DND-41 (cell line): Measurements from ENCODE around the gene AGTR1.

ENCODE experiments used
- ATAC-seq: fragments of 200-7000 bp; cut with Tn5 transposase; 3 replicates; pipeline ENCODE4 v1.9.1; 2021; ENCODE audit warnings: low read depth; ENCODE audit not compliant: insufficient read depth
- DNase-seq: peaks from one replicate; pipeline ENCODE4 v3.0.0-alpha.2; 2020
- H2AFZ ChIP-seq: 2 replicates; pipeline ENCODE4 v1.6.0; 2012; ENCODE audit warnings: low read depth, low read length
- H3K27ac ChIP-seq: 2 replicates; pipeline ENCODE4 v1.5.1; 2012; ENCODE audit warnings: low read length, inconsistent platforms
- H3K27me3 ChIP-seq: fragments of 200-600 bp; sonication (generic); 2 replicates; pipeline ENCODE4 v1.6.0; 2012; ENCODE audit warnings: low read length, mild to moderate bottlenecking, inconsistent platforms; ENCODE audit not compliant: insufficient read depth, poor library complexity
- H3K36me3 ChIP-seq: 2 replicates; pipeline ENCODE4 v1.5.1; 2012; ENCODE audit warnings: low read length, inconsistent platforms; ENCODE audit not compliant: insufficient read depth
- H3K4me1 ChIP-seq: 2 replicates; pipeline ENCODE4 v1.5.1; 2012; ENCODE audit warnings: mild to moderate bottlenecking, low read length; ENCODE audit not compliant: insufficient read depth
- H3K4me2 ChIP-seq: 2 replicates; pipeline ENCODE4 v1.6.0; 2012; ENCODE audit warnings: mild to moderate bottlenecking, moderate library complexity, low read length, inconsistent platforms; ENCODE audit not compliant: insufficient read depth
- H3K4me3 ChIP-seq, 2 experiments: fragments of 200-600 bp in 1 of 2; shearing (Covaris generic) in 1 of 2; 2 replicates each; pipeline ENCODE4 v1.5.1; 2012 to 2016; ENCODE audit warnings: inconsistent platforms in 2 of 2, low read length in 2 of 2, mild to moderate bottlenecking in 2 of 2, low read depth in 1 of 2, moderate library complexity in 1 of 2
- H3K79me2 ChIP-seq: 2 replicates; pipeline ENCODE4 v1.6.0; 2012; ENCODE audit warnings: low read length, inconsistent platforms; ENCODE audit not compliant: insufficient read depth
- H3K9ac ChIP-seq: 2 replicates; pipeline ENCODE4 v1.6.0; 2012; ENCODE audit warnings: low read depth, mild to moderate bottlenecking, inconsistent platforms, low read length, moderate library complexity
- H3K9me3 ChIP-seq: 2 replicates; pipeline ENCODE4 v1.5.1; 2012; ENCODE audit warnings: low read length, moderate library complexity, mild to moderate bottlenecking, inconsistent platforms; ENCODE audit not compliant: insufficient read depth, severe bottlenecking
- H4K20me1 ChIP-seq: 2 replicates; pipeline ENCODE4 v1.6.0; 2012; ENCODE audit warnings: low read length; ENCODE audit not compliant: insufficient read depth
- EZH2 ChIP-seq: IDR thresholded peaks from 3 replicates; pipeline ENCODE4 v1.6.1; 2012; ENCODE audit warnings: borderline replicate concordance, low read depth, mild to moderate bottlenecking, moderate library complexity, low read length, inconsistent platforms; ENCODE audit not compliant: severe bottlenecking
- TF ChIP-seq, protein P1 (sequence below): IDR thresholded peaks from 2 replicates; pipeline ENCODE4 v1.5.1; 2012; ENCODE audit warnings: borderline replicate concordance, low read length, moderate library complexity, mild to moderate bottlenecking; ENCODE audit not compliant: poor library complexity, severe bottlenecking; ENCODE audit errors: extremely low read depth

Gene AGTR1

GRCh38 chr3:148758303-148758884 is 60.7 kb downstream of the AGTR1 start:
- H3K9ac ChIP-seq = no peak overlapping the region
- DNase-seq = no peak
- no peak overlapping the region for H2AFZ ChIP-seq
- H3K27me3 ChIP-seq = no peaks in the 10 kb centered on the region
- H3K4me2 ChIP-seq = no peak overlapping the region
- TF ChIP-seq, protein P1, sequence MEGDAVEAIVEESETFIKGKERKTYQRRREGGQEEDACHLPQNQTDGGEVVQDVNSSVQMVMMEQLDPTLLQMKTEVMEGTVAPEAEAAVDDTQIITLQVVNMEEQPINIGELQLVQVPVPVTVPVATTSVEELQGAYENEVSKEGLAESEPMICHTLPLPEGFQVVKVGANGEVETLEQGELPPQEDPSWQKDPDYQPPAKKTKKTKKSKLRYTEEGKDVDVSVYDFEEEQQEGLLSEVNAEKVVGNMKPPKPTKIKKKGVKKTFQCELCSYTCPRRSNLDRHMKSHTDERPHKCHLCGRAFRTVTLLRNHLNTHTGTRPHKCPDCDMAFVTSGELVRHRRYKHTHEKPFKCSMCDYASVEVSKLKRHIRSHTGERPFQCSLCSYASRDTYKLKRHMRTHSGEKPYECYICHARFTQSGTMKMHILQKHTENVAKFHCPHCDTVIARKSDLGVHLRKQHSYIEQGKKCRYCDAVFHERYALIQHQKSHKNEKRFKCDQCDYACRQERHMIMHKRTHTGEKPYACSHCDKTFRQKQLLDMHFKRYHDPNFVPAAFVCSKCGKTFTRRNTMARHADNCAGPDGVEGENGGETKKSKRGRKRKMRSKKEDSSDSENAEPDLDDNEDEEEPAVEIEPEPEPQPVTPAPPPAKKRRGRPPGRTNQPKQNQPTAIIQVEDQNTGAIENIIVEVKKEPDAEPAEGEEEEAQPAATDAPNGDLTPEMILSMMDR = no peak
- no peak for TF ChIP-seq EZH2
- H3K4me3 ChIP-seq = no peak overlapping the region
- H4K20me1 ChIP-seq = no peaks in the 10 kb centered on the region
- no peaks in the 10 kb centered on the region for H3K9me3 ChIP-seq
- no peak overlapping the region for H3K27ac ChIP-seq
- H3K79me2 ChIP-seq = no peaks in the 10 kb centered on the region
- ATAC-seq = no peak
- H3K36me3 ChIP-seq = no peaks in the 10 kb centered on the region
- H3K4me1 ChIP-seq = no peaks in the 10 kb centered on the region

DNA sequence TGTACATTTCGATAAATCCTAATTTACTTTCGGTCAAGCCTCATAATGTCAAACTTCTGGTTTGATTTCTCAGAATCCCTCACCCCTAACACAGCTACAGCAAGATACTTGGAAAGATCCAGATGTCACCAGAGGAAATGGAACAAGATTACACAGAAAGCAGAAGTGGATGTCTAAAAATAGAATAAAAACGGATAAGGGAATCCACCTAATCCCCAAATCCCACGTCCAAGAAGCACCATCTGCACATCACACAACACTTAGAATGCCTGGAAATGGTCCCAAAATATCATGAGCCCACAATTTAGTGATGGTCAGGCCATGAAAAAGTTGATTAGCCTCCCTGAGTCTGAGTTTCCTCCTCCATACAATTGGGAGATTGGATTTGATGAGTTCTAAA is 61.7 kb downstream of the AGTR1 start:
- H3K9me3 ChIP-seq = no peaks in the 10 kb centered on the region
- H3K27ac ChIP-seq = no peak overlapping the region
- H3K4me3 ChIP-seq = no peak overlapping the region
- H3K79me2 ChIP-seq = no peaks in the 10 kb centered on the region
- ATAC-seq (no peak), DNase-seq (no peak)
- H3K36me3 ChIP-seq = no peaks in the 10 kb centered on the region
- H3K9ac ChIP-seq = no peak overlapping the region
- H3K27me3 ChIP-seq = no peaks in the 10 kb centered on the region
- no peak overlapping the region for H3K4me2 ChIP-seq
- H3K4me1 ChIP-seq = no peaks in the 10 kb centered on the region
- TF ChIP-seq EZH2 = no peak
- TF ChIP-seq, protein P1 = no peak
- no peaks in the 10 kb centered on the region for H4K20me1 ChIP-seq
- H2AFZ ChIP-seq = no peak overlapping the region

DNA sequence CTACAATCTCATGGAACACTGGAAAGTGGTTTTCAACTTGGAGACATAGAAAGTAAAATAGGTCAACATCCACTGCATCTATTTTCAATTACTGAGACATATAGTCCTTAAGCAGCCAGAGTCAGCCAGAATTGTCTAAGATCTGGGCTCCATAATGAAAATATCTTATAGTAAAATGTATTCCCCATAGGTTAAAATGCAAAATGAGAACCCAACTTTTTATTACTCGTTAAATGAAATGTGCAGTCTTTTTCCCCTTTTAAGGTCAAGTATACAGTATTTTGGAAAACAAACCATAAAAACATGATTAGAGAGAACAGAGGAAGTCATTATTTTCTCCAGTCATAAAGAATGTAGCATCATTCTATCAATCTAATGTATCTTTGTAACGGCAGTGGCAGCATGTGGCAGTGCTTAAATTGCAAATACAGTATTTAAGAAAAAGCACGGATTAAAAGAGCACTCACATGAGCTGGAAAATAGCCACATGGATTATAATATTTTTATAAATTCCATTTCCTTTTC is 65.5 kb downstream of the AGTR1 start:
- Histone ChIP-seq H3K27ac (no peak overlapping the region), H3K4me3 (no peak overlapping the region), H3K4me2 (no peak overlapping the region), H3K9ac (no peak overlapping the region), H3K4me1 (no peaks in the 10 kb centered on the region), H2AFZ (no peak overlapping the region), H3K36me3 (no peaks in the 10 kb centered on the region), H3K79me2 (no peaks in the 10 kb centered on the region), H3K9me3 (no peaks in the 10 kb centered on the region), H4K20me1 (no peaks in the 10 kb centered on the region), H3K27me3 (no peaks in the 10 kb centered on the region)
- no peak for ATAC-seq
- no peak for DNase-seq
- TF ChIP-seq, protein P1 = no peak
- no peak for TF ChIP-seq EZH2
